GM12891 (cell line): ENCODE measurements around the gene CFAP61.

Experiments used
- PAX5 ChIP-seq: IDR thresholded peaks from 2 replicates; pipeline ENCODE4 v1.6.1; 2011; ENCODE audit warnings: low read length, moderate library complexity, mild to moderate bottlenecking; ENCODE audit not compliant: insufficient read depth, severe bottlenecking
- POLR2A ChIP-seq: IDR thresholded peaks from 2 replicates; pipeline ENCODE4 v1.6.1; 2011; ENCODE audit warnings: low read depth, low read length, control low read depth
- POLR2AphosphoS5 ChIP-seq: IDR thresholded peaks from 2 replicates; pipeline ENCODE4 v1.6.1; 2011; ENCODE audit warnings: low read depth, low read length, control low read depth
- TAF1 ChIP-seq: IDR thresholded peaks from 2 replicates; pipeline ENCODE4 v1.6.1; 2011; ENCODE audit warnings: low read depth, low read length, control low read depth

GRCh38 chr20:20005342-20005741 is 47.0 kb upstream of the CFAP61 start:
- no peak for TF ChIP-seq POLR2A
- no peak for TF ChIP-seq POLR2AphosphoS5
- TF ChIP-seq TAF1, result no peak
- no peak for TF ChIP-seq PAX5
